DND-41 (cell line): ENCODE results near the gene C1orf115.

Source experiments
- CTCF ChIP-seq: IDR thresholded peaks from 2 replicates; pipeline ENCODE4 v1.5.1; 2012; ENCODE audit warnings: borderline replicate concordance, low read length, moderate library complexity, mild to moderate bottlenecking; ENCODE audit not compliant: poor library complexity, severe bottlenecking; ENCODE audit errors: extremely low read depth
- EZH2 ChIP-seq: IDR thresholded peaks from 3 replicates; pipeline ENCODE4 v1.6.1; 2012; ENCODE audit warnings: borderline replicate concordance, low read depth, mild to moderate bottlenecking, moderate library complexity, low read length, inconsistent platforms; ENCODE audit not compliant: severe bottlenecking

DNA sequence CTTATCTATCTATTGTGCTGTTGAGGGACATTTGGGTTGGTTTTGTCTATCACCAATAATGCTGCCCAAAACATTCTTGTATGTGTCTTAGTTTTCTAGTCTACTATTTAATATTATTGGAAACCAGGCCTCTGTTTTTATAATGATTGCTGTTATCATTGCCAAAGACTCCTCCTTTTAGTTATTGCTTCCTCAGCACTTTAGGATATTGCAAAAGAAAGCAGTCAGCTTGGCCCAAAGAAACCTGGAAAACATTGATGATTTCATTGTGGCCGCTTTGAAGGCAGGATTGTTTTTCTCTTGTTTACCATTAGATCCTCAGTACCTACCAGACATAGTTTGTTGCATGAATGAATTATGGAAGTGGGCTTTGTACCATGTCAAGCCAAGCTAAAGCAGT is 37.4 kb downstream of the C1orf115 start:
- TF ChIP-seq CTCF, result no peak
- TF ChIP-seq EZH2, result no peak
